Measurements from ENCODE around the gene ITGB7. TPM values are rescaled to one million over a fixed set of nuclear protein-coding genes. Genes with fewer than 3 reads are reported as not detected.

ITGB7 gene
- polyA plus RNA-seq, 1 experiment: 0.63 TPM

DNA sequence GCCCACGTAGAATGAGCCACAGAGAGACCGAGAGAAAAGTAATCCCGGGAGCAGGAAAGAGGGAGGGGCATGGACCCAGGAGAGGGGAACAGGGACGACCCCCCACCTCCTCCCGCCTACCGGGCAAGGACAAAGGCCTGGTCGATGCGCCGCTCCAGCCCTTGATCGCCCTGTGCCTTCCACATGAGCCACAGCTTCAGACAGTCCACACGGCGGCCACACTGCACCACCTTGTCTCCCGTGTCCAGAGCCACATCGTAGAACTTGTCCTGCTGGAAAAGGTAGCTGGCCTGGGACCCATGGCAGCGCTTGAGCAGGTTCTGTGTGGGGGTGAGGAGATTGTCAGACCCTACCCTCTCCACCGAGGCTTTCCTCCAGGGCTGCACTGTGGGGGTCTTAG, 47.1 kb downstream of the ITGB7 start:
- no peak for DNase-seq (ENCODE audit: low read depth)
- POLR2A ChIA-PET: no interaction called here
- CTCF ChIA-PET: interaction anchor here (0.6 to 7.4 kb wide), 33 partner anchors 9 to 186 kb away, joined by 3 to 69 read pairs (median 7); partner anchors contain the start of genes AAAS, CSAD, ESPL1 and SOAT2
- TF ChIP-seq, protein P1, sequence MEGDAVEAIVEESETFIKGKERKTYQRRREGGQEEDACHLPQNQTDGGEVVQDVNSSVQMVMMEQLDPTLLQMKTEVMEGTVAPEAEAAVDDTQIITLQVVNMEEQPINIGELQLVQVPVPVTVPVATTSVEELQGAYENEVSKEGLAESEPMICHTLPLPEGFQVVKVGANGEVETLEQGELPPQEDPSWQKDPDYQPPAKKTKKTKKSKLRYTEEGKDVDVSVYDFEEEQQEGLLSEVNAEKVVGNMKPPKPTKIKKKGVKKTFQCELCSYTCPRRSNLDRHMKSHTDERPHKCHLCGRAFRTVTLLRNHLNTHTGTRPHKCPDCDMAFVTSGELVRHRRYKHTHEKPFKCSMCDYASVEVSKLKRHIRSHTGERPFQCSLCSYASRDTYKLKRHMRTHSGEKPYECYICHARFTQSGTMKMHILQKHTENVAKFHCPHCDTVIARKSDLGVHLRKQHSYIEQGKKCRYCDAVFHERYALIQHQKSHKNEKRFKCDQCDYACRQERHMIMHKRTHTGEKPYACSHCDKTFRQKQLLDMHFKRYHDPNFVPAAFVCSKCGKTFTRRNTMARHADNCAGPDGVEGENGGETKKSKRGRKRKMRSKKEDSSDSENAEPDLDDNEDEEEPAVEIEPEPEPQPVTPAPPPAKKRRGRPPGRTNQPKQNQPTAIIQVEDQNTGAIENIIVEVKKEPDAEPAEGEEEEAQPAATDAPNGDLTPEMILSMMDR (IDR thresholded peaks at IDR 0.05; ENCODE audit: insufficient read depth, low read depth, low read length): no peak
- Histone ChIP-seq H3K4me3 (ENCODE audit: low read depth, low read length) (no peak overlapping the region), H3K27me3 (ENCODE audit: control insufficient read depth, insufficient read depth, low read length) (no peaks in the 10 kb centered on the region), H3K36me3 (ENCODE audit: control insufficient read depth, insufficient read depth, low read length) (no peaks in the 10 kb centered on the region)

DNA sequence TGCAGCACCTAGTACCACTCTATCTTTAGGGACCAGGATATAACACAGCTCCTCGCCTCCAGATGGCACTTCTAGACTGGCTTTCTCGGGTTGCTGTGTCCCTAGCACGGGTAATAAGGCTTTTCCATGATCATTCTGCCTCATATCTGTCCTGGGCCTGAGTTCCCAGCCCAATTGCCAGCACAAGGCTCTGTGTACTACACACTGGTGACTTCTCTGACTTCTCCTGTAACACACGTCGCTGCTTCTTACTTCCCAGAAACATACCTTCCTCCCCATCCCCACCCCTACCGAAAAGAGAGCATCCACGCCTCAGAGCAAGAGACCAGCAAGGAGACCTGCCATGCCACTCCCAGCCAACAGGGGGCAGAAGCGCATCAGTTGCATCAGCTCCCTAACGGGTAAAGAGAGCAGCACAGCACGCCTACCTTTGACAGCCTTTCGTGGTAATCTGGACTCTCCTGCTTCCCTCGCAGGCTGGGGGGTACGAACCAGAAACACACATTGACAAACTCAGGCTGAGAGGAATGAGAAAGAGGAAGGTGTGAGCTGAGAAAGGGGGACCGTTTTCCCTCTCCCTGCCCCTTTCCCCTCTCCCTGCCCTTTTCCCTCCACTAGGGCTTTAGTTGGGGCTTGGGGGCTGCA, 47.7 kb downstream of the ITGB7 start:
- no peaks in the 10 kb centered on the region for H3K27me3 ChIP-seq (ENCODE audit: control insufficient read depth, insufficient read depth, low read length)
- ChIA-PET CTCF (interaction anchor here (0.6 to 7.4 kb wide), 34 partner anchors 8 to 186 kb away, joined by 3 to 69 read pairs (median 6); partner anchors contain the start of genes AAAS, CSAD, ESPL1 and PFDN5), POLR2A (no interaction called here)
- no peak for DNase-seq (ENCODE audit: low read depth)
- H3K36me3 ChIP-seq (ENCODE audit: control insufficient read depth, insufficient read depth, low read length): no peaks in the 10 kb centered on the region
- TF ChIP-seq, protein P1 (IDR thresholded peaks at IDR 0.05; ENCODE audit: insufficient read depth, low read depth, low read length): peak; percentile 100
- no peak overlapping the region for H3K4me3 ChIP-seq (ENCODE audit: low read depth, low read length)

- Histone ChIP-seq H3K27me3 (ENCODE audit: control insufficient read depth, insufficient read depth, low read length) (no peaks in the 10 kb centered on the region), H3K4me3 (ENCODE audit: low read depth, low read length) (no peak overlapping the region), H3K36me3 (ENCODE audit: control insufficient read depth, insufficient read depth, low read length) (no peaks in the 10 kb centered on the region)
- TF ChIP-seq, protein P1 (IDR thresholded peaks at IDR 0.05; ENCODE audit: insufficient read depth, low read depth, low read length): no peak
- ChIA-PET POLR2A (no interaction called here), CTCF (no interaction called here)
- DNase-seq (ENCODE audit: low read depth): no peak
Measured at GRCh38 chr12:53152390-53152789, 54.7 kb downstream of the ITGB7 start.

DNA sequence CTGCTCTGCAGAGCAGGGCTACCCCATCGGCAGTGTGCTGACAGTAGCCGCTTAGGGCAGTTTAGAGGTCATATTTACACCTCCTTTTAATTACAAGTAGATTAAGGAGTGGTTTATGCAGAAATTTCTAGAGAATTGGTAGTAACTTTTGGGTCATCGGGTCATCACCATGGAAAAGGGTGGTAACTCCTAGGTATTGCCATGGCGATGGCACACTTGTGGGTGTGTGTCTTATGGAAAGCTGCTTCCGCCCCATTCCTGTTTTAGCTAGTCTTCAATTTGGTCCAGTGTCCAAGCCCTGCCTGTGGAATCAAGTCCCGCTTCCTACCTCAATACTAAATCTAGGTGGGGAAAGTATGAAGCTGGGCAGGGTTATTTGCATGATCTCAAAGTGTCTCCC, 56.0 kb downstream of the ITGB7 start:
- ChIA-PET POLR2A (no interaction called here), CTCF (interaction anchor here (1.5 kb wide), 1 partner anchor 8 kb away, joined by 8 read pairs; no protein-coding TSS in a partner anchor)

GRCh38 chr12:53147653-53148052, 59.4 kb downstream of the ITGB7 start:
- Histone ChIP-seq H3K36me3 (ENCODE audit: control insufficient read depth, insufficient read depth, low read length) (no peaks in the 10 kb centered on the region), H3K4me3 (ENCODE audit: low read depth, low read length) (no peak overlapping the region), H3K27me3 (ENCODE audit: control insufficient read depth, insufficient read depth, low read length) (no peaks in the 10 kb centered on the region)
- TF ChIP-seq, protein P1 (IDR thresholded peaks at IDR 0.05; ENCODE audit: insufficient read depth, low read depth, low read length): no peak
- POLR2A ChIA-PET: no interaction called here
- CTCF ChIA-PET: no interaction called here
- no peak for DNase-seq (ENCODE audit: low read depth)

More for the DNA sequence above, 56.0 kb downstream of the ITGB7 start:
- Histone ChIP-seq H3K4me3 (ENCODE audit: low read depth, low read length) (no peak overlapping the region), H3K36me3 (ENCODE audit: control insufficient read depth, insufficient read depth, low read length) (no peaks in the 10 kb centered on the region), H3K27me3 (ENCODE audit: control insufficient read depth, insufficient read depth, low read length) (no peaks in the 10 kb centered on the region)
- TF ChIP-seq, protein P1 (IDR thresholded peaks at IDR 0.05; ENCODE audit: insufficient read depth, low read depth, low read length): no peak
- no peak for DNase-seq (ENCODE audit: low read depth)
